ENCODE results near the gene PLEKHG7. TPM values are rescaled to one million over a fixed set of nuclear protein-coding genes. Genes with fewer than 3 reads are reported as not detected.
A peak's percentile ranks its signal among the peaks of the same experiment; 100 is the strongest.
"Not testable (repeated sequence)": the region's sequence is repeated elsewhere in the genome, so short reads cannot be mapped to it uniquely, and the experiment has no call there.

The PLEKHG7 gene, protein sequence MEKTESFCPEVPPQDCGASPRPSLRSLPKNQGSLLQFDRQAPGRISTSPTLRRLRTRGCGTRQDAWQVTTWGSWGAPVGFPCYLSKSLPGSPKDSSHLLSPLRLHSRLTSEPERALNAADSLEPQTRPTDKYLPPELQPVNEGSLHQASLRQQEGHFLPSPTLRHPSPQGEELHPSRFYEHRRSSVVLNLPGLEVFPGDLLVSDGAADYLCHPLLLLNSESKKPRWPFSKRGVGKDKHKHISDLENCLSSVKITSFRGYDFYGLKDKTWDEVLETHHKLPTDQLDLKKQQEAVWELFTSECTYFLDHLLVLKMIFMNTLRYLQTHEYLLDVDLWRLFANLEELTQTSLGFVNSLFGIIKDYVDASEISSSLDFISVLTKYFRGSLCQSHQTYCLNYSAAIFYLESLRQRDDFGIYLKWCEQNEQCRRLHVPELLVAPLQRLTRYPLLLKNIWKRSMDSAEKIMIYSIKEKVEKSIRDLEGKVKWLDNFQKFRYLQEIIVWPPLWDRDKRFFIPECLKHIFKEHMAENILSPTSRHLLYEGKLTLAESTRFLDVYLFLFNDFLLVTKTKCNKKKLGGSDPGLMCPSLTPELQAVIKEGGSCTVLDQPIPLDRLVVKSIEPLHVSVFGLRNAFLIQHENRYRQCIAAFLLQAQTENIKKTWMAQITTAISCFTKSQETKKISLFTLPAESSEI
- total RNA-seq, result 1 to 10 TPM; 1.1 to 8.8 (median 3.2) TPM
- polyA plus RNA-seq, result 1 to 10 TPM in 2 of 3 donors, under 1 TPM in 1; 0.62 to 1.7 (median 1.3) TPM
- long read RNA-seq, donor 1, result 0 reads
- long read RNA-seq, donor 2, result 0 reads

GRCh38 chr12:92702754-92703679 lies at the start of gene PLEKHG7:
PLEKHG7 (plus strand) TSS chr12:92702989; CDS start chr12:92706632, 3,643 bp downstream.
- Histone ChIP-seq H3K4me3 (peak within 1 kb of the TSS in 5 of 8 donors; percentile 8 to 52 (median 15)), H3K27ac (peak within 1 kb of the TSS in 7 of 8 donors; percentile 14 to 71 (median 55))
- peak; percentile 75 for DNase-seq

GRCh38 chr12:92654256-92654655 lies 48.5 kb upstream of the PLEKHG7 start:
- intact Hi-C loops (cut with DNase I; ENCODE audit: low total_unique reads), result loop anchor here (5.0 kb wide), 1 partner anchor 1277 kb away; no protein-coding TSS in a partner anchor
- not testable (repeated sequence) for DNase-seq

More at GRCh38 chr12:92702754-92703679, at the start of gene PLEKHG7:
- Histone ChIP-seq H3K4me1 (peaks cover 0 to 8% (median 0%) of the 10 kb centered on the region in 6 donors), H3K27me3 (replicated peaks in 1 of 7) (no peaks in the 10 kb centered on the region), H3K36me3 (no peaks in the 10 kb centered on the region), H3K9me3 (peaks cover 0 to 3% (median under 1%) of the 10 kb centered on the region in 8 donors)
- TF ChIP-seq POLR2AphosphoS5 (IDR thresholded peaks at IDR 0.05), result peak in 2 of 3 donors; percentile 31 to 67
- TF ChIP-seq POLR2A (IDR thresholded peaks at IDR 0.05), result peak in 1 of 3 donors; percentile 17
- TF ChIP-seq, protein P1, sequence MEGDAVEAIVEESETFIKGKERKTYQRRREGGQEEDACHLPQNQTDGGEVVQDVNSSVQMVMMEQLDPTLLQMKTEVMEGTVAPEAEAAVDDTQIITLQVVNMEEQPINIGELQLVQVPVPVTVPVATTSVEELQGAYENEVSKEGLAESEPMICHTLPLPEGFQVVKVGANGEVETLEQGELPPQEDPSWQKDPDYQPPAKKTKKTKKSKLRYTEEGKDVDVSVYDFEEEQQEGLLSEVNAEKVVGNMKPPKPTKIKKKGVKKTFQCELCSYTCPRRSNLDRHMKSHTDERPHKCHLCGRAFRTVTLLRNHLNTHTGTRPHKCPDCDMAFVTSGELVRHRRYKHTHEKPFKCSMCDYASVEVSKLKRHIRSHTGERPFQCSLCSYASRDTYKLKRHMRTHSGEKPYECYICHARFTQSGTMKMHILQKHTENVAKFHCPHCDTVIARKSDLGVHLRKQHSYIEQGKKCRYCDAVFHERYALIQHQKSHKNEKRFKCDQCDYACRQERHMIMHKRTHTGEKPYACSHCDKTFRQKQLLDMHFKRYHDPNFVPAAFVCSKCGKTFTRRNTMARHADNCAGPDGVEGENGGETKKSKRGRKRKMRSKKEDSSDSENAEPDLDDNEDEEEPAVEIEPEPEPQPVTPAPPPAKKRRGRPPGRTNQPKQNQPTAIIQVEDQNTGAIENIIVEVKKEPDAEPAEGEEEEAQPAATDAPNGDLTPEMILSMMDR (IDR thresholded peaks at IDR 0.05 in 8 of 11, conservative IDR thresholded peaks at IDR 0.05 in 3 of 11), result no peak
- WGBS, 5 donors, result 71 to 77% (median 75%) methylated on average over 8 of the region's 8 CpGs
- intact Hi-C loops (cut with DNase I; ENCODE audit: low total_unique reads), result no loop called here

DNA sequence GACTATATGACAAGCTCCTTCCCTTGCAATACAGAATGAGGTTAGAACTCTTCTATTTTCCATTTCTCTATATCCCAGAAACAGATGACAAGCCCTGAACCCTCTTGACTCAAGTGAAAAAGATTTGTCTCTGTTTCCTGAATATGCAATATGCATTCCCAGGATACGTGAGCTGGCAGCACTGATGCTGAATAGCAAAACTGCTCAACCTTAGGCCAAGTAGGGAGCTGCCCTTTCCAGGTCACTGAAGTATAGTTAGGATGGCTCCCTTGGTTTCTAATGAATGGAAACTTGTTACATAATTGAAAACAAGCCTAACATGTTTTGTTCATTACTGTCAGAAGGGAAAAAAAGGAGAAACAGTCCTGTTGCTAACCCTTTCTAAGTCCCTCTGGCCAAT lies 47.9 kb upstream of the PLEKHG7 start:
- H3K4me1 ChIP-seq, result peaks cover 0 to 3% (median under 1%) of the 10 kb centered on the region in 6 donors
- WGBS, 5 donors, result 49 to 71% (median 58%) methylated on average over 1 of the region's 1 CpG
- H3K9me3 ChIP-seq, result no peaks in the 10 kb centered on the region
- H3K27me3 ChIP-seq (replicated peaks in 1 of 7), result no peaks in the 10 kb centered on the region
- H3K36me3 ChIP-seq, result no peaks in the 10 kb centered on the region
- TF ChIP-seq POLR2AphosphoS5 (IDR thresholded peaks at IDR 0.05), result no peak
- no peak for TF ChIP-seq POLR2A (IDR thresholded peaks at IDR 0.05)
- TF ChIP-seq, protein P1 (IDR thresholded peaks at IDR 0.05 in 8 of 11, conservative IDR thresholded peaks at IDR 0.05 in 3 of 11), result no peak
- DNase-seq, result no peak
- intact Hi-C loops (cut with DNase I; ENCODE audit: low total_unique reads), result loop anchor here (5.0 kb wide), 1 partner anchor 1278 kb away; no protein-coding TSS in a partner anchor
- H3K27ac ChIP-seq, result no peak overlapping the region
- H3K4me3 ChIP-seq, result no peak overlapping the region

More at GRCh38 chr12:92654256-92654655, 48.5 kb upstream of the PLEKHG7 start:
- not testable (repeated sequence) for H3K4me1 ChIP-seq; H3K36me3 ChIP-seq; H3K4me3 ChIP-seq; H3K27me3 ChIP-seq (replicated peaks in 1 of 7); H3K9me3 ChIP-seq; H3K27ac ChIP-seq
- 65 to 73% (median 72%) methylated on average over 4 of the region's 4 CpGs for WGBS, 5 donors

GRCh38 chr12:92656911-92657310 lies 45.9 kb upstream of the PLEKHG7 start:
- no peak overlapping the region for H3K27ac ChIP-seq
- no peaks in the 10 kb centered on the region for H3K27me3 ChIP-seq (replicated peaks in 1 of 7)
- no peak overlapping the region for H3K4me3 ChIP-seq
- DNase-seq, result no peak
- intact Hi-C loops (cut with DNase I; ENCODE audit: low total_unique reads), result no loop called here
- TF ChIP-seq POLR2A (IDR thresholded peaks at IDR 0.05), result no peak
- TF ChIP-seq POLR2AphosphoS5 (IDR thresholded peaks at IDR 0.05), result no peak
- TF ChIP-seq, protein P1 (IDR thresholded peaks at IDR 0.05 in 8 of 11, conservative IDR thresholded peaks at IDR 0.05 in 3 of 11), result no peak
- WGBS, 5 donors, result 88 to 100% (median 94%) methylated on average over 1 of the region's 1 CpG
- H3K4me1 ChIP-seq, result no peaks in the 10 kb centered on the region
- no peaks in the 10 kb centered on the region for H3K36me3 ChIP-seq
- H3K9me3 ChIP-seq, result no peaks in the 10 kb centered on the region

Measured in spleen (tissue), 13 donors.